SK-N-SH treated with all-trans-retinoic acid at 6 μM for 48 hours (cell line): ENCODE data around the gene PCDHGB6.

Experiments used
- OSR1 ChIP-seq: fragments of 250-450 bp; sonication (Bioruptor Pico); IDR thresholded peaks from 2 replicates; pipeline ENCODE4 v1.8.0; 2022; ENCODE audit warnings: moderate library complexity, mild to moderate bottlenecking, inconsistent platforms
- TOX ChIP-seq: fragments of 250-450 bp; sonication (Bioruptor Pico); IDR thresholded peaks from 2 replicates; pipeline ENCODE4 v1.8.0; 2021; ENCODE audit warnings: mild to moderate bottlenecking, moderate library complexity, borderline replicate concordance
- ZC3H10 ChIP-seq: fragments of 250-450 bp; sonication (Bioruptor Pico); IDR thresholded peaks from 2 replicates; pipeline ENCODE4 v1.5.1; 2021; ENCODE audit warnings: mild to moderate bottlenecking, moderate library complexity
- ZFP30 ChIP-seq: fragments of 450-650 bp; formaldehyde crosslinking; IDR thresholded peaks from 2 replicates; pipeline ENCODE4 v1.5.0; 2022; ENCODE audit warnings: mild to moderate bottlenecking, moderate library complexity
- ZNF70 ChIP-seq: fragments of 450-650 bp; formaldehyde crosslinking; IDR thresholded peaks from 2 replicates; pipeline ENCODE4 v1.5.0; 2020; ENCODE audit warnings: mild to moderate bottlenecking, moderate library complexity
- TF ChIP-seq, protein P1 (sequence below): fragments of 250-450 bp; sonication (Bioruptor Pico); IDR thresholded peaks from 2 replicates; pipeline ENCODE4 v1.8.0; 2020; ENCODE audit warnings: mild to moderate bottlenecking, moderate library complexity, borderline replicate concordance
- TF ChIP-seq, protein P2 (sequence below): fragments of 250-450 bp; sonication (Bioruptor Pico); IDR thresholded peaks from 2 replicates; pipeline ENCODE4 v1.5.1; 2021; ENCODE audit warnings: mild to moderate bottlenecking, moderate library complexity

DNA sequence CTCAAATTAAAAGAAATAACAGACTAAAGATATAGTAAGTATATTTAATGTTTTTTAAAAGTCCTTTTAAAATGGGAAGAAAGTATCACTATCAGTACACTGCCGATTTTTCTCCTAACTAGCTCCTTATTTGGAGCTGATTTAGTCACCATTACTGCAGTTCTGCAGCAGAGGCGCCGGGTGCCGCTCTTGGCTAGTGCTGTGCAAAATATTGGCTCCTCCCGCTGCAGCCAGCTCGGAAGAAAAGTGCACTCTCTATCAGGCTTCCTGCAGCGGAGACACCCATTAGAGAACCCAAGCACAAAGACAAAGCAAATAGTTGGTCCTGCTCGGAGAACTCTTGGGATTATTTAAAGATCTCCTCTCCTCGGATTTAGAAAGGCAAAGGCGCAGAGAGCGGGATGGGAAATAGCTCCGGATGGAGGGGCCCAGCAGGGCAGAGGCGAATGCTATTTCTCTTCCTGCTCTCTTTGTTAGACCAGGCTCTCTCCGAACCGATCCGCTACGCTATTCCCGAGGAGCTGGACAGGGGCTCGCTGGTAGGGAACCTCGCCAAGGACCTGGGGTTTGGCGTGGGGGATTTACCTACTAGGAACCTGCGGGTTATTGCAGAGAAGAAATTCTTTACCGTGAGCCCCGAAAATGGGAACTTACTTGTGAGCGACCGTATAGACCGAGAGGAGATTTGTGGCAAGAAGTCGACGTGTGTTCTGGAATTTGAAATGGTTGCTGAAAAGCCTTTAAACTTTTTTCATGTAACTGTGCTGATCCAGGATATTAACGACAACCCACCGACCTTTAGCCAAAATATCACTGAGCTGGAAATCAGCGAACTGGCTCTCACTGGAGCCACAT, 37.6 kb upstream of the PCDHGB6 start, which contains the start of gene PCDHGB3:
- TF ChIP-seq ZFP30 = no peak
- TF ChIP-seq ZNF70 (CRISPR knock-in tag) = no peak
- no peak for TF ChIP-seq TOX (CRISPR knock-in tag)
- TF ChIP-seq, protein P1, sequence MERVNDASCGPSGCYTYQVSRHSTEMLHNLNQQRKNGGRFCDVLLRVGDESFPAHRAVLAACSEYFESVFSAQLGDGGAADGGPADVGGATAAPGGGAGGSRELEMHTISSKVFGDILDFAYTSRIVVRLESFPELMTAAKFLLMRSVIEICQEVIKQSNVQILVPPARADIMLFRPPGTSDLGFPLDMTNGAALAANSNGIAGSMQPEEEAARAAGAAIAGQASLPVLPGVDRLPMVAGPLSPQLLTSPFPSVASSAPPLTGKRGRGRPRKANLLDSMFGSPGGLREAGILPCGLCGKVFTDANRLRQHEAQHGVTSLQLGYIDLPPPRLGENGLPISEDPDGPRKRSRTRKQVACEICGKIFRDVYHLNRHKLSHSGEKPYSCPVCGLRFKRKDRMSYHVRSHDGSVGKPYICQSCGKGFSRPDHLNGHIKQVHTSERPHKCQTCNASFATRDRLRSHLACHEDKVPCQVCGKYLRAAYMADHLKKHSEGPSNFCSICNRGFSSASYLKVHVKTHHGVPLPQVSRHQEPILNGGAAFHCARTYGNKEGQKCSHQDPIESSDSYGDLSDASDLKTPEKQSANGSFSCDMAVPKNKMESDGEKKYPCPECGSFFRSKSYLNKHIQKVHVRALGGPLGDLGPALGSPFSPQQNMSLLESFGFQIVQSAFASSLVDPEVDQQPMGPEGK (CRISPR knock-in tag) = no peak
- TF ChIP-seq OSR1 = no peak
- TF ChIP-seq, protein P2, sequence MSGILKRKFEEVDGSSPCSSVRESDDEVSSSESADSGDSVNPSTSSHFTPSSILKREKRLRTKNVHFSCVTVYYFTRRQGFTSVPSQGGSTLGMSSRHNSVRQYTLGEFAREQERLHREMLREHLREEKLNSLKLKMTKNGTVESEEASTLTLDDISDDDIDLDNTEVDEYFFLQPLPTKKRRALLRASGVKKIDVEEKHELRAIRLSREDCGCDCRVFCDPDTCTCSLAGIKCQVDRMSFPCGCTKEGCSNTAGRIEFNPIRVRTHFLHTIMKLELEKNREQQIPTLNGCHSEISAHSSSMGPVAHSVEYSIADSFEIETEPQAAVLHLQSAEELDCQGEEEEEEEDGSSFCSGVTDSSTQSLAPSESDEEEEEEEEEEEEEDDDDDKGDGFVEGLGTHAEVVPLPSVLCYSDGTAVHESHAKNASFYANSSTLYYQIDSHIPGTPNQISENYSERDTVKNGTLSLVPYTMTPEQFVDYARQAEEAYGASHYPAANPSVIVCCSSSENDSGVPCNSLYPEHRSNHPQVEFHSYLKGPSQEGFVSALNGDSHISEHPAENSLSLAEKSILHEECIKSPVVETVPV (CRISPR knock-in tag) = no peak
- no peak for TF ChIP-seq ZC3H10
